Activated CD4-positive, alpha-beta T cell treated with anti-CD3 and anti-CD28 coated beads, Interleukin-10, Interleukin-2, amounts not matched to agents 100 ng/mL and 50 ng/mL, durations not matched to agents 16 hours and 8 hours (primary cell): ENCODE measurements around the gene PTGES3L.
"Not testable (repeated sequence)": the region's sequence is repeated elsewhere in the genome, so short reads cannot be mapped to it uniquely, and the experiment has no call there.

Experiments used
- DNase-seq: peaks from one replicate; pipeline ENCODE4 v3.0.0-alpha.2; 2020

The PTGES3L gene

GRCh38 chr17:42919522-42920077 is 60.3 kb downstream of the PTGES3L start:
- DNase-seq: not testable (repeated sequence)

- no peak for DNase-seq
Measured at GRCh38 chr17:42918902-42919521, 60.9 kb downstream of the PTGES3L start.
